HepG2 (cell line): Measurements from ENCODE around the gene PPP1R1B. TPM values are rescaled to one million over a fixed set of nuclear protein-coding genes. Genes with fewer than 3 reads are reported as not detected.
A peak's percentile ranks its signal among the peaks of the same experiment; 100 is the strongest.

Source experiments
- DPF2 ChIP-seq: sonication (generic); formaldehyde crosslinking; IDR thresholded peaks from 2 replicates; pipeline ENCODE4 v1.4.0; 2020; ENCODE audit warnings: mild to moderate bottlenecking, low read depth, missing genetic modification reagents, borderline replicate concordance
- ETV5 ChIP-seq: IDR thresholded peaks from 2 replicates; pipeline ENCODE4 v1.6.1; 2018; ENCODE audit warnings: missing biosample characterization, missing genetic modification reagents, inconsistent platforms, borderline replicate concordance
- KLF11 ChIP-seq: IDR thresholded peaks from 2 replicates; pipeline ENCODE4 v1.6.1; 2016; ENCODE audit warnings: missing compliant biosample characterization
- KMT2A ChIP-seq: sonication (generic); formaldehyde crosslinking; IDR thresholded peaks from 2 replicates; pipeline ENCODE4 v1.4.0; 2020; ENCODE audit warnings: missing genetic modification reagents
- NAIF1 ChIP-seq: sonication (generic); formaldehyde crosslinking; IDR thresholded peaks from 2 replicates; pipeline ENCODE4 v1.5.0; 2020; ENCODE audit warnings: mild to moderate bottlenecking, missing genetic modification reagents, borderline replicate concordance
- ZBTB42 ChIP-seq: sonication (generic); formaldehyde crosslinking; IDR thresholded peaks from 2 replicates; pipeline ENCODE4 v1.5.0; 2020; ENCODE audit warnings: mild to moderate bottlenecking, missing genetic modification reagents
- ZNF235 ChIP-seq: sonication (generic); formaldehyde crosslinking; IDR thresholded peaks from 2 replicates; pipeline ENCODE4 v1.8.1; 2023; ENCODE audit warnings: mild to moderate bottlenecking, missing genetic modification reagents, borderline replicate concordance
- ZNF367 ChIP-seq: sonication (generic); formaldehyde crosslinking; IDR thresholded peaks from 2 replicates; pipeline ENCODE4 v1.4.0; 2020; ENCODE audit warnings: missing genetic modification reagents, borderline replicate concordance
- ZSCAN29 ChIP-seq: sonication (generic); formaldehyde crosslinking; conservative IDR thresholded peaks from 2 replicates; pipeline ENCODE4 v1.4.0; 2020; ENCODE audit warnings: mild to moderate bottlenecking, missing genetic modification reagents
- polyA plus RNA-seq, 8 experiments: library from polyadenylated mRNA; depleted of rRNA in 3 of 8; stranded (reverse) in 7 of 8; unstranded in 1 of 8; fragments of >200 nt; fragmentation: Illumina TruSeq in 4 of 8; extraction: Trizol in 4 of 8; gene quantifications; 2 replicates each; pipeline versions ENCODE4 v1.2.1 to v1.2.3, GENCODE V29; 2011 to 2016; ENCODE audit warnings: low read depth in 4 of 8, missing spikeins in 1 of 8, mixed read lengths in 1 of 8; ENCODE audit not compliant: insufficient read depth in 1 of 8
- total RNA-seq, 5 experiments: library from RNA; depleted of rRNA; stranded (reverse); fragments of >200 nt; fragmentation: Illumina TruSeq; extraction: Trizol; gene quantifications; 2 replicates each; pipeline ENCODE4 v1.2.3, GENCODE V29; 2016; ENCODE audit warnings: low read depth in 1 of 5
- TF ChIP-seq, protein P1 (sequence below): sonication (generic); formaldehyde crosslinking; IDR thresholded peaks from 2 replicates; pipeline ENCODE4 v1.4.0; 2020; ENCODE audit warnings: missing genetic modification reagents
- TF ChIP-seq, protein P2 (sequence below): sonication (generic); formaldehyde crosslinking; IDR thresholded peaks from 2 replicates; pipeline ENCODE4 v1.5.0; 2020; ENCODE audit warnings: mild to moderate bottlenecking, missing genetic modification reagents
- TF ChIP-seq, protein P3 (sequence below): sonication (generic); formaldehyde crosslinking; conservative IDR thresholded peaks from 2 replicates; pipeline ENCODE4 v1.4.0; 2020; ENCODE audit warnings: missing genetic modification reagents

The PPP1R1B gene
- total and polyA plus RNA-seq, 2 of the 13 experiments (the other 11 are each of a cell fraction or from before 2014, with no cell fraction given), result 0.08 TPM; not detected in 1

DNA sequence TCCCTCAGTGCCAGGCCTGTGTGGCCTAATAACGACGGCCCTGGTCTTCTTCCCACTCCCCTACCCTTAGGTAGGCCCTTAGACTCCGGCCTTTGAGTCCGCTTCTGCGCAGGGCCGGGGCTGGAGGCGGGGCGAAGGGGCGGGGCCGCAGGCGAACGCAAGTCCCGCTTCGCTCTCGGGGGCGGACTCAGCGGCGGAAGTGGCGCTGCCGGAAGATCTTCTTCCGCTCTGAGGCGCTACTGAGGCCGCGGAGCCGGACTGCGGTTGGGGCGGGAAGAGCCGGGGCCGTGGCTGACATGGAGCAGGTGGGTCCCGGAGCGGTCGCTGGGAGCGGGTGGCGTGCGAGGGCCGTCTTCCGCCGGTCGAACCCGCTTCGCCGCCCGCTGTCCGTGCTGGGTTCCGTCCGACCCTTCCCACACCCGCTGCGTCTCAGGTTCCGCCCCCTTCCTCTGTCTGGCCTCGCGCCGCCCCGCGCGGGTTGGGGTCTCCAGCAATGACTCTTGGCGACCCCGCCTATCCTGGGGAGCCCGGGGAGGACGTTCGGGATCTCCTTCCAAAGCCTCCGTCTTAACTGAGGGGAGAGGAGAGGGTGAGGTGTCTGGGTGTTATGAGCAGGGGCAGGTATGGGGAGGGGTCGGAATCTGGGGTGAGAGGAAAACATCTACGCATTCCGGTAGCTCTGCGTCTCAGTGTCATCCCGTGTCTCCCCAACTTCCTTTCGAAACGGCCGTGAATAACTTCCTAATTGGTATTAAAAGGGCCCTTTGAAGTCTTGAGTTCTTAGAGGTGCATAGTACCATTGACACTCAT is 10.4 kb downstream of the PPP1R1B start, which contains the start of gene STARD3 (continued):
- TF ChIP-seq, protein P1, sequence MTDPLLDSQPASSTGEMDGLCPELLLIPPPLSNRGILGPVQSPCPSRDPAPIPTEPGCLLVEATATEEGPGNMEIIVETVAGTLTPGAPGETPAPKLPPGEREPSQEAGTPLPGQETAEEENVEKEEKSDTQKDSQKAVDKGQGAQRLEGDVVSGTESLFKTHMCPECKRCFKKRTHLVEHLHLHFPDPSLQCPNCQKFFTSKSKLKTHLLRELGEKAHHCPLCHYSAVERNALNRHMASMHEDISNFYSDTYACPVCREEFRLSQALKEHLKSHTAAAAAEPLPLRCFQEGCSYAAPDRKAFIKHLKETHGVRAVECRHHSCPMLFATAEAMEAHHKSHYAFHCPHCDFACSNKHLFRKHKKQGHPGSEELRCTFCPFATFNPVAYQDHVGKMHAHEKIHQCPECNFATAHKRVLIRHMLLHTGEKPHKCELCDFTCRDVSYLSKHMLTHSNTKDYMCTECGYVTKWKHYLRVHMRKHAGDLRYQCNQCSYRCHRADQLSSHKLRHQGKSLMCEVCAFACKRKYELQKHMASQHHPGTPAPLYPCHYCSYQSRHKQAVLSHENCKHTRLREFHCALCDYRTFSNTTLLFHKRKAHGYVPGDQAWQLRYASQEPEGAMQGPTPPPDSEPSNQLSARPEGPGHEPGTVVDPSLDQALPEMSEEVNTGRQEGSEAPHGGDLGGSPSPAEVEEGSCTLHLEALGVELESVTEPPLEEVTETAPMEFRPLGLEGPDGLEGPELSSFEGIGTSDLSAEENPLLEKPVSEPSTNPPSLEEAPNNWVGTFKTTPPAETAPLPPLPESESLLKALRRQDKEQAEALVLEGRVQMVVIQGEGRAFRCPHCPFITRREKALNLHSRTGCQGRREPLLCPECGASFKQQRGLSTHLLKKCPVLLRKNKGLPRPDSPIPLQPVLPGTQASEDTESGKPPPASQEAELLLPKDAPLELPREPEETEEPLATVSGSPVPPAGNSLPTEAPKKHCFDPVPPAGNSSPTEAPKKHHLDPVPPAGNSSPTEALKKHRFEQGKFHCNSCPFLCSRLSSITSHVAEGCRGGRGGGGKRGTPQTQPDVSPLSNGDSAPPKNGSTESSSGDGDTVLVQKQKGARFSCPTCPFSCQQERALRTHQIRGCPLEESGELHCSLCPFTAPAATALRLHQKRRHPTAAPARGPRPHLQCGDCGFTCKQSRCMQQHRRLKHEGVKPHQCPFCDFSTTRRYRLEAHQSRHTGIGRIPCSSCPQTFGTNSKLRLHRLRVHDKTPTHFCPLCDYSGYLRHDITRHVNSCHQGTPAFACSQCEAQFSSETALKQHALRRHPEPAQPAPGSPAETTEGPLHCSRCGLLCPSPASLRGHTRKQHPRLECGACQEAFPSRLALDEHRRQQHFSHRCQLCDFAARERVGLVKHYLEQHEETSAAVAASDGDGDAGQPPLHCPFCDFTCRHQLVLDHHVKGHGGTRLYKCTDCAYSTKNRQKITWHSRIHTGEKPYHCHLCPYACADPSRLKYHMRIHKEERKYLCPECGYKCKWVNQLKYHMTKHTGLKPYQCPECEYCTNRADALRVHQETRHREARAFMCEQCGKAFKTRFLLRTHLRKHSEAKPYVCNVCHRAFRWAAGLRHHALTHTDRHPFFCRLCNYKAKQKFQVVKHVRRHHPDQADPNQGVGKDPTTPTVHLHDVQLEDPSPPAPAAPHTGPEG, result 0 out of 2 replicates have a peak, but pooled peaks have one; percentile 16
- TF ChIP-seq ZSCAN29 (CRISPR knock-in tag), result peak; percentile 86
- peak; percentile 52; the same call in 1 of the 2 replicates for TF ChIP-seq DPF2 (CRISPR knock-in tag)
- TF ChIP-seq, protein P2, sequence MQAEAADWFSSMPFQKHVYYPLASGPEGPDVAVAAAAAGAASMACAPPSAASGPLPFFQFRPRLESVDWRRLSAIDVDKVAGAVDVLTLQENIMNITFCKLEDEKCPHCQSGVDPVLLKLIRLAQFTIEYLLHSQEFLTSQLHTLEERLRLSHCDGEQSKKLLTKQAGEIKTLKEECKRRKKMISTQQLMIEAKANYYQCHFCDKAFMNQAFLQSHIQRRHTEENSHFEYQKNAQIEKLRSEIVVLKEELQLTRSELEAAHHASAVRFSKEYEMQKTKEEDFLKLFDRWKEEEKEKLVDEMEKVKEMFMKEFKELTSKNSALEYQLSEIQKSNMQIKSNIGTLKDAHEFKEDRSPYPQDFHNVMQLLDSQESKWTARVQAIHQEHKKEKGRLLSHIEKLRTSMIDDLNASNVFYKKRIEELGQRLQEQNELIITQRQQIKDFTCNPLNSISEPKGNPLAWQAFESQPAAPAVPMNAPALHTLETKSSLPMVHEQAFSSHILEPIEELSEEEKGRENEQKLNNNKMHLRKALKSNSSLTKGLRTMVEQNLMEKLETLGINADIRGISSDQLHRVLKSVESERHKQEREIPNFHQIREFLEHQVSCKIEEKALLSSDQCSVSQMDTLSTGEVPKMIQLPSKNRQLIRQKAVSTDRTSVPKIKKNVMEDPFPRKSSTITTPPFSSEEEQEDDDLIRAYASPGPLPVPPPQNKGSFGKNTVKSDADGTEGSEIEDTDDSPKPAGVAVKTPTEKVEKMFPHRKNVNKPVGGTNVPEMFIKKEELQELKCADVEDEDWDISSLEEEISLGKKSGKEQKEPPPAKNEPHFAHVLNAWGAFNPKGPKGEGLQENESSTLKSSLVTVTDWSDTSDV, result peak; percentile 90
- peak; percentile 78; the same call in 1 of the 2 replicates for TF ChIP-seq ZNF367 (CRISPR knock-in tag)
- TF ChIP-seq ETV5 (CRISPR knock-in tag), result peak; percentile 90
- no peak for TF ChIP-seq NAIF1
- peak; percentile 86 for TF ChIP-seq KMT2A
- peak; percentile 98; the same call in 1 of the 2 replicates for TF ChIP-seq ZNF235 (CRISPR knock-in tag)
- TF ChIP-seq, protein P3, sequence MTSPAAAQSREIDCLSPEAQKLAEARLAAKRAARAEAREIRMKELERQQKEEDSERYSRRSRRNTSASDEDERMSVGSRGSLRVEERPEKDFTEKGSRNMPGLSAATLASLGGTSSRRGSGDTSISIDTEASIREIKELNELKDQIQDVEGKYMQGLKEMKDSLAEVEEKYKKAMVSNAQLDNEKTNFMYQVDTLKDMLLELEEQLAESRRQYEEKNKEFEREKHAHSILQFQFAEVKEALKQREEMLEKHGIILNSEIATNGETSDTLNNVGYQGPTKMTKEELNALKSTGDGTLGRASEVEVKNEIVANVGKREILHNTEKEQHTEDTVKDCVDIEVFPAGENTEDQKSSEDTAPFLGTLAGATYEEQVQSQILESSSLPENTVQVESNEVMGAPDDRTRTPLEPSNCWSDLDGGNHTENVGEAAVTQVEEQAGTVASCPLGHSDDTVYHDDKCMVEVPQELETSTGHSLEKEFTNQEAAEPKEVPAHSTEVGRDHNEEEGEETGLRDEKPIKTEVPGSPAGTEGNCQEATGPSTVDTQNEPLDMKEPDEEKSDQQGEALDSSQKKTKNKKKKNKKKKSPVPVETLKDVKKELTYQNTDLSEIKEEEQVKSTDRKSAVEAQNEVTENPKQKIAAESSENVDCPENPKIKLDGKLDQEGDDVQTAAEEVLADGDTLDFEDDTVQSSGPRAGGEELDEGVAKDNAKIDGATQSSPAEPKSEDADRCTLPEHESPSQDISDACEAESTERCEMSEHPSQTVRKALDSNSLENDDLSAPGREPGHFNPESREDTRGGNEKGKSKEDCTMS (CRISPR knock-in tag), result no peak
- no peak for TF ChIP-seq ZBTB42 (CRISPR knock-in tag)
- TF ChIP-seq KLF11, result peak; percentile 18; the same call in 1 of the 2 replicates
